Esophagus (tissue), 2 donors: ENCODE data around the gene PRKCD. TPM values are rescaled to one million over a fixed set of nuclear protein-coding genes. Genes with fewer than 3 reads are reported as not detected.

Experiments used
- H3K27ac ChIP-seq, 2 donors: one replicate each; pipeline ENCODE4 v1.5.1; 2013; ENCODE audit warnings: low read depth in 2 of 2, mild to moderate bottlenecking in 2 of 2, inconsistent platforms in 1 of 2, low read length in 1 of 2, moderate library complexity in 1 of 2
- H3K27me3 ChIP-seq, 2 donors: one replicate each; pipeline ENCODE4 v1.6.1; 2013; ENCODE audit warnings: low read length in 2 of 2, control low read depth in 1 of 2, mild to moderate bottlenecking in 1 of 2; ENCODE audit not compliant: insufficient read depth in 2 of 2, control insufficient read depth in 1 of 2
- H3K36me3 ChIP-seq, 2 donors: one replicate each; pipeline ENCODE4 v1.6.1; 2013; ENCODE audit warnings: low read length in 1 of 2; ENCODE audit not compliant: control insufficient read depth in 2 of 2, insufficient read depth in 2 of 2
- H3K4me1 ChIP-seq, 2 donors: one replicate each; pipeline ENCODE4 v1.6.1; 2013; ENCODE audit warnings: low read length in 1 of 2; ENCODE audit not compliant: control insufficient read depth in 2 of 2, insufficient read depth in 2 of 2
- H3K4me3 ChIP-seq, 2 donors: one replicate each; pipeline ENCODE4 v1.5.1; 2013; ENCODE audit warnings: low read length in 2 of 2, mild to moderate bottlenecking in 2 of 2, low read depth in 1 of 2, moderate library complexity in 1 of 2
- H3K9me3 ChIP-seq, 2 donors: one replicate each; pipeline ENCODE4 v1.6.1; 2013; ENCODE audit warnings: mild to moderate bottlenecking in 2 of 2, low read depth in 1 of 2, low read length in 1 of 2, moderate library complexity in 1 of 2; ENCODE audit not compliant: control insufficient read depth in 2 of 2, insufficient read depth in 1 of 2
- WGBS, 2 donors: extraction: QIAGEN DNeasy Blood & Tissue Kit; methylation state at CpG; one replicate each; pipeline ENCODE4 v1.1.7; 2013; 5-methylcytosine and 5-hydroxymethylcytosine counted together
- polyA plus RNA-seq, 2 donors: library from polyadenylated mRNA; stranded (reverse); fragments of 200-250 nt; gene quantifications; one replicate each; pipeline ENCODE4 v1.2.3, GENCODE V29; 2013
- donor health status: healthy with polysubstance abuse.
- donor health status: Bipolar disorder and iron deficiency.

Gene PRKCD
- polyA plus RNA-seq, result 10 to 100 TPM; 19.8 to 22.2 TPM

DNA sequence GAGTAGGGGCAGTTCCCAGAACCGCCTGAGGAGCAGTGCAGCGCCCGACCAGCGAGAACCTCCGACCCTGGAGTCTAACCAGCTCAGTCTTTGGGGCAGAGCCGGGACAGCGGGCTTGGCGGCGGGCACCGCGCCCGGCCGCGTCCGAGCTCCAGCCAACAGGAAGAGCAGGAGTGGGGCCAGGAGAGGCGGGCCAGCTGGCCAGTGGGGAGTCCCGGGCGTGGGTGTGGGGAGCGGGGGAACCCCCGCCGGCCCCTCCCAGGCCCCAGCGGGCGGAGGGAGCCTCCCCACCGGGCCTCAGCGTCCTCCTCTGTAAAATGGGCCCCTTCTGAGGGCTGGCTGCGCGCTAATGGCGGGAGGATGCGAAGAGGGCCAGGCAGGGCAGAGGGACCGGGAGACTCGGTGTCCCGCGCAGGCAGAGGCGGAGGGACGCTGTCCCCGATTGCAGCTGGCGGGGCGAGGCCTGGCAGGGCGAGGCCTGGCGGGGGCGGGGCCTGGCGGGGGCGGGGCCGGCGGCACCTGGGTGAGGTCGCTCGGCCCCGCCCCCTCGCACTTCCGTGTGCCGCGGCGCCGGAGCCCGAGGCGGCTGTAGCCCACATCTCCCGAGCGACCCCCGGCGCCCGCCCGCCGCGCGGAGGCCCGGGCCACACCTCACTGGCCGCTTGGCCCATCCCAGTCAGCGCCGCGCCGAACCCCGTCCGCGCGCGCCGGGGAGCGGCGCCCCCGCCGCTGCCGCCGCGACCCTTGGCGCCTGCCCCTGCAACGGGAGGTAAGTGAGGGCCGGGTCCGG, at the start of gene PRKCD:
PRKCD (plus strand) TSS at position 550 of the 790 bp plus-strand sequence. CDS start 17,214 bp downstream, outside the sequence.
- no peaks in the 10 kb centered on the region for H3K36me3 ChIP-seq

DNA sequence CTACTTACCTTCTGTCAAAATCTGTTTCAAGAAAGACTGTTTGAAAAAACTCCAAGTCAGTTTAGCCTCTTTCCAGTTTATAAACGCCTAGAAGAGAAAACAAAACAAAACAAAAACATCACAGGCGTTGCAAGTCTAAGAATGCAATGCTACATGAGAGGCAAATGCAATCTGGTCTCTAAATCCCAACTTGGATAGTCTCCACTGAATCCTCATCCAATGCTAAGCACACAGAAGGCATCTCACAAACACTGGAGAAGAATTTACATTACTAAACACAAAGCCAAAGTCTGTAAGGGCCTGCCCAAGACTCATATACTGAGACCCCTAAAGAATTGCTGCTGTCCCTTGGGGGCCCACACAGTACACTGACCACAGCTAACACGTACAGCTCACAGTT, 49.2 kb upstream of the PRKCD start:
- Histone ChIP-seq H3K36me3 (peaks cover 3 to 6% of the 10 kb centered on the region in 2 donors), H3K9me3 (no peaks in the 10 kb centered on the region), H3K27me3 (no peaks in the 10 kb centered on the region), H3K27ac (no peak overlapping the region), H3K4me1 (no peaks in the 10 kb centered on the region), H3K4me3 (no peak overlapping the region)
- WGBS, 2 donors, result 69 to 76% methylated on average over 3 of the region's 3 CpGs

More for the DNA sequence above, at the start of gene PRKCD:
- peaks cover 0 to 37% of the 10 kb centered on the region in 2 donors for H3K4me1 ChIP-seq
- H3K27me3 ChIP-seq, result no peaks in the 10 kb centered on the region
- peak within 1 kb of the TSS; percentile 91 to 93 for H3K27ac ChIP-seq
- no peaks in the 10 kb centered on the region for H3K9me3 ChIP-seq
- WGBS, 2 donors, result 0 to 1% methylated on average over 56 to 88 of the region's 88 CpGs
- peak within 1 kb of the TSS; percentile 92 to 96 for H3K4me3 ChIP-seq

DNA sequence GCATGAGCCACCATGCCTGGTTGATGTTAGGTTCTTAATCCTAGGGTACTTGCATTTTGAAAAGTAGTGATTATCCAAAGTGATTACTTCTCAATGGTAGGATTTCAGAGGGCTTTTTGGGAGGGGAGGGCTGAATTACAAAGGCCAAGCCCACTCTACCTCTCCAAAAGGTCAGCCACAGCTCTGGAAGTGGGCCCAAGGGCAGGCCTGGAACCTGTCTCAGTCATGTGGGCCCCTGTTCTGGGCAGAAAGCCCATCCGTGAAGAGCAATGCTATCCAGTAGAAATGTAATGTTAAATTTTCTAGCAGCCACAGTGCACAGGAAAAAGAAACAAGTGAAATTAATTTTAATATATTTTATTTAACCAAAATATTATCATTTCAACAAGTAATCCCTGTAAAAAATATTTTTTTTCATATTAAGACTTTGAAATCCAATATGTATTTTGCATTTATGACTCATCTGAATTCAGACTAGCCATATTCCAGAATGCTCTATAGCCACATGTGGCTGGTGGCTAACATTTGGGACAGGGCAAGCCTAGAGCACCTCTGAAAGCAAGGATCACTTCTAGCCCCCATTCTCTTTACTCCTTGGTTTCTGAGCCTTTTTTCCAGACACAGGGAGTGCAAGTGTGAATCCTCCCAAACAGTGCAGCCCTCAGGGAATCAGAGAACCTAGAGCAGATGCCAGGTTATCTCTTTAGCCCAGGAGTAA, 47.6 kb upstream of the PRKCD start:
- whole genome bisulfite sequencing, 2 donors, result 63 to 67% methylated on average over 1 of the region's 1 CpG
- Histone ChIP-seq H3K27ac (peak overlapping the region in 1 of 2 donors; percentile 46), H3K27me3 (no peaks in the 10 kb centered on the region), H3K4me3 (no peak overlapping the region), H3K36me3 (peaks cover 14 to 17% of the 10 kb centered on the region in 2 donors), H3K9me3 (no peaks in the 10 kb centered on the region), H3K4me1 (no peaks in the 10 kb centered on the region)

DNA sequence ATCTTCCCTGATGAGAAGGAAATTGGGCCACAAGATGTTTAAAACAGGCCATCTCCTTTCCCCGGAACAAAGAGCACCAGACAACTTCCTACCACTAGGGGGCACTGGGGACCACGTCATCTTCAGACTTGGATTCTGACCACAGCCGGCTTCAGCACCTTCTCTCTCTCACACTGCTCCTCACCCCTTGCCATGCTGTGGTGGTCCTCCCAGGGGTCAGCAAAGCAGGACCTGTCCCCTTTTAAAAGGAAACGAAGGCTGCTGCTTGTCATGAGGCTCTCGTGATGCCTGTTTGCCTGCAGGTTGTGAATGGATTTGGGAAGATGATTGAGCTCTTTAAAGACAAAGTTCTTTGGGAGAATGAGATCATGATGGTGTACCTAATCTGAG, 47.0 kb upstream of the PRKCD start:
- WGBS, 2 donors, result 8 to 9% methylated on average over 5 of the region's 5 CpGs
- no peaks in the 10 kb centered on the region for H3K4me1 ChIP-seq
- no peaks in the 10 kb centered on the region for H3K9me3 ChIP-seq
- H3K4me3 ChIP-seq, result no peak overlapping the region
- H3K36me3 ChIP-seq, result peaks cover 17 to 18% of the 10 kb centered on the region in 2 donors
- peak overlapping the region in 1 of 2 donors; percentile 46 for H3K27ac ChIP-seq
- H3K27me3 ChIP-seq, result no peaks in the 10 kb centered on the region

DNA sequence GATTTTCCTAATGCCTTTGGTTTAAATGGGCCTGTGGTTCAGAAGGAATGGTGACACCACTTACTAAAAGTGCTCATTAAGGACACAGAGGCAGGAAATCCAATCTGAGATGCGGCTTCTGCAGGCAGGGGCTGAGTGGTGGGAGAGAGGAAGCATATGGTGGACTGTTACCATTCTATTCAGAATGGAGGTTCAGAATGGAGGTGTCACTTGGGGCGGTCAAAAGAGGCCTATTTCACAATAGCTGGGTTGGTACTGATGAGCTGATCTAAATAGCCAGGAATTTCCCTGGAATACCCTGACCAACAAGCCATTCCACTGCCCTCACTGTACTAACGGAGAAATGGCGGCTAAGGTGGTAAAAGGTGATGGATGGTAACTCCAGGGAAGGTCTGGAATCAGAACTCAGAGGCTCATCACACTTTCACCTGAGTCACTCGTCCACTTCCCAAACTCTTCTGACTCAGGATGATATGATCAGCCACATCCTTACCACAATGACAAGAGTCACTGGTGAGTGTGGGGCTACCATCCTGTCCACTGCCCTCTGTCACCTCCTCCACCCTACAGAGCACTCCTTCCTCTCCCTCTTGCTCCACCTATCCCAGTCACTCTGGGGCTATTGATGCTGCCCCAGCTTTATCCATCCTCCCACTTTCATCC, 46.5 kb upstream of the PRKCD start:
- Histone ChIP-seq H3K4me1 (no peaks in the 10 kb centered on the region), H3K9me3 (no peaks in the 10 kb centered on the region), H3K27me3 (no peaks in the 10 kb centered on the region), H3K27ac (no peak overlapping the region), H3K4me3 (no peak overlapping the region), H3K36me3 (peaks cover 21 to 22% of the 10 kb centered on the region in 2 donors)
- 85 to 87% methylated on average over 5 of the region's 5 CpGs for WGBS, 2 donors

DNA sequence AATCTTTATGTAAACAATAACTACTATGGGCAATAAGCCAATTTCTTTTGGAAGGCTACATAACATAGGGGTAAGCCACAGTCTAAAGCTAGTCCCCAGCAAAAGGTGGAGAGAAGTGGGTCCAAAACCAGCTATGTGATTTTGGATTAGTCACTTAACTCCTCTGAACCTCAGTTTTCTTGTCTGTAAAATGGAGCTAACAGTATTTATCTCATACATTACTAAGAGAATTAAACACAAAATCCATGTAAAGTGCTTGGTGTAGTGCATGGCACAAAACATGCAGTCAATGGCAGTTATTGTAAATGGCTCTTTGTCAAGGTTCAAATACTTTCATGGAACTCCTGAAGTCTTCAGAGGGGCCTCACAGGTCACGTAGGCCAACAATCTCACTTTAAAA, 44.1 kb upstream of the PRKCD start:
- Histone ChIP-seq H3K9me3 (no peaks in the 10 kb centered on the region), H3K4me3 (no peak overlapping the region), H3K4me1 (no peaks in the 10 kb centered on the region), H3K27ac (no peak overlapping the region), H3K27me3 (no peaks in the 10 kb centered on the region), H3K36me3 (peaks cover 23 to 31% of the 10 kb centered on the region in 2 donors)
- whole genome bisulfite sequencing, 2 donors, result 96 to 100% methylated on average over 1 of the region's 1 CpG

DNA sequence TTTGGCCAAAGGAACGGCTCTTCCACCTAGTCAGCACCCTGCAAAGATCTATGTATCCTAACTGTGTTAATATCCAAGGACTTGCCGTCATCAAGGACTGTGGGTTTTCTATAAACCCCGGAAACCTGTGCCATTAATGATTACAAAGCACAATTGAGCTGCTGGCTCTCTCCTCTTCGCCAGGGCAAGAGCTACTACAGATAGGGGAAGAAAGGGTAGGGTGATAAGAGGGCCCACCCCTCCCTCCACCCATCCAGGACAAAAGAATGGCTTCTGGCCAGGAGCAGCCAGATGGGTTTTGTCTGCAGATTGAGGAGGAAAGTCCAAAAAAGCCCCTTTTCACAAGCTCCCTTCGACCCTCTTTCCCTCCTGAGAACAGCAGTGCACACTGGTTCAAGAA, 40.7 kb upstream of the PRKCD start:
- 63 to 78% methylated on average over 5 of the region's 5 CpGs for WGBS, 2 donors
- Histone ChIP-seq H3K36me3 (peaks cover 27 to 38% of the 10 kb centered on the region in 2 donors), H3K9me3 (no peaks in the 10 kb centered on the region)

DNA sequence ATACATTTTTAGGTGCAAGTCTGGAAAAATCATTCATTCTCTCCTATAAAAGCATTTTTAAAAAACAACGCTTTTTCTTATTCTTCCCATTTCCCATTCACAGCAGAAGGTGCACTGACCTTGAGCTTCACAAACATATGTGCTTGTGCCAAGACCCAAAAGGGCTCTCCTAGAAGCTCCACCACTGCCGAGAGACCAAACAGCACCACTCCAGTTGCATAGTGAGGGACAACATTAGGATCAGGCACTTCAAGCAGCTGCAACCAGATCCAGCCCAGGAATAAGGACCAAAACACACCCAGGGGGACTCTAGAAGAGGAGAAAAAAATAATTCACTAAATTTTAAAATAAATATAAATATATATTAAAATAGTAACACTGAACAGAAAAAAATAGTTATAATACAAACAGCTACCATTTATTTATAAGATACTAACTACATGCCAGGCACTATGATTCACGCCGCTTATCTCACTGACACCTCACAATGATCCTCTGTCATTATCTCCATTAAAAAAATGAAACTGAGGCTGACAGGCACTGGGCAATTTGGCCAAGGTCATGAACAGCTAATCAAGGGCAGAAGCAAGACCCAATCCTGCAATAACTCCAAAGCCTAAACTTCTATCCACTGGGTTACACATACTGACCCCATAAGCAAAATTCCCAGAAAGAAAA, 38.6 kb upstream of the PRKCD start:
- H3K4me1 ChIP-seq, result no peaks in the 10 kb centered on the region
- peaks cover 25 to 36% of the 10 kb centered on the region in 2 donors for H3K36me3 ChIP-seq
- H3K9me3 ChIP-seq, result no peaks in the 10 kb centered on the region
- no peak overlapping the region for H3K27ac ChIP-seq
- no peak overlapping the region for H3K4me3 ChIP-seq
- no peaks in the 10 kb centered on the region for H3K27me3 ChIP-seq
- WGBS, 2 donors, result 88 to 93% methylated on average over 4 of the region's 4 CpGs

More for the DNA sequence above, 40.7 kb upstream of the PRKCD start:
- no peaks in the 10 kb centered on the region for H3K27me3 ChIP-seq
- H3K27ac ChIP-seq, result no peak overlapping the region
- H3K4me3 ChIP-seq, result no peak overlapping the region
- H3K4me1 ChIP-seq, result no peaks in the 10 kb centered on the region

DNA sequence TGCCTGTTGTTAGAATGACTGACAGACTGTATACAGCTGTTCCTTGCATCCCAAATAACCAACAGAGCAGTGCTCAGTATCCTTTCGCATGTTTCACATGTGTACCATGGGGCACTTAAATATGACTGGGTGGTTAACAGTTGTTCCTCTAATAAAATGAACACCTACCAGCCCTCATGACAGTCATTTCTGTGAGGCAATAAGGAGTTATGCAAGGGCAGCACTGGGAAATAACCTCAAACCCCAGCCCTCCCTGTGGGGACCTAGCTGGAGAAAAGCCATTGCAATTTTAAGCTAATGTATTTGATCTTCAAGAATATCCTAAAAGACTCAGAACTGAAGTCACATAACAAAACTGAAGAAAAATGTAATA, 38.1 kb upstream of the PRKCD start:
- 93% methylated on average over 1 of the region's 1 CpG for WGBS, 2 donors
- Histone ChIP-seq H3K9me3 (no peaks in the 10 kb centered on the region), H3K4me1 (no peaks in the 10 kb centered on the region), H3K36me3 (peaks cover 22 to 33% of the 10 kb centered on the region in 2 donors), H3K27ac (no peak overlapping the region), H3K27me3 (no peaks in the 10 kb centered on the region), H3K4me3 (no peak overlapping the region)
